Loucy (cell line): ENCODE measurements around the gene MYO1A.

Experiments
- H2AFZ ChIP-seq: fragments of 200-600 bp; sonication (generic); 2 replicates; pipeline ENCODE4 v1.6.0; 2016; ENCODE audit warnings: antibody characterized with exemption, mild to moderate bottlenecking, low read length, moderate library complexity
- H3F3A ChIP-seq: fragments of 200-600 bp; 2 replicates; pipeline ENCODE4 v1.6.0; 2016; ENCODE audit warnings: antibody characterized with exemption, low read depth, mild to moderate bottlenecking
- H3K27me3 ChIP-seq: fragments of 200-600 bp; sonication (generic); 2 replicates; pipeline ENCODE4 v1.6.1; 2014; ENCODE audit warnings: low read length, mild to moderate bottlenecking; ENCODE audit not compliant: insufficient read depth, poor library complexity, severe bottlenecking
- H3K36me3 ChIP-seq: fragments of 200-600 bp; sonication (generic); 2 replicates; pipeline ENCODE4 v1.6.1; 2016; ENCODE audit warnings: low read length; ENCODE audit not compliant: insufficient read depth
- H3K4me1 ChIP-seq: fragments of 200-600 bp; sonication (generic); 2 replicates; pipeline ENCODE4 v1.5.1; 2014; ENCODE audit warnings: low read length, mild to moderate bottlenecking; ENCODE audit not compliant: insufficient read depth, poor library complexity, severe bottlenecking
- H3K4me2 ChIP-seq: fragments of 200-600 bp; sonication (generic); 2 replicates; pipeline ENCODE4 v1.6.0; 2014; ENCODE audit warnings: antibody characterized with exemption, low read length, low read depth, mild to moderate bottlenecking; ENCODE audit not compliant: poor library complexity, severe bottlenecking
- H3K4me3 ChIP-seq: fragments of 200-600 bp; sonication (generic); 2 replicates; pipeline ENCODE4 v1.5.1; 2014; ENCODE audit warnings: low read length, mild to moderate bottlenecking, mixed read lengths; ENCODE audit not compliant: poor library complexity, severe bottlenecking
- H3K79me2 ChIP-seq: fragments of 200-600 bp; sonication (generic); 2 replicates; pipeline ENCODE4 v1.6.1; 2014; ENCODE audit warnings: low read length; ENCODE audit not compliant: insufficient read depth
- H3K9ac ChIP-seq: fragments of 200-600 bp; sonication (generic); 2 replicates; pipeline ENCODE4 v1.6.0; 2014; ENCODE audit warnings: mild to moderate bottlenecking, low read depth, low read length, moderate library complexity; ENCODE audit not compliant: poor library complexity, severe bottlenecking
- H3K9me2 ChIP-seq: fragments of 200-600 bp; sonication (generic); replicated peaks from 2 replicates; pipeline ENCODE4 v1.6.1; 2016; ENCODE audit warnings: low read depth, low read length, mixed read lengths
- H3K9me3 ChIP-seq: fragments of 200-600 bp; sonication (generic); 2 replicates; pipeline ENCODE4 v1.6.1; 2014; ENCODE audit warnings: mild to moderate bottlenecking, antibody characterized with exemption, low read length, low read depth; ENCODE audit not compliant: insufficient read depth
- H4K20me1 ChIP-seq: fragments of 200-600 bp; sonication (generic); 2 replicates; pipeline ENCODE4 v1.6.0; 2014; ENCODE audit warnings: antibody characterized with exemption, low read length, mild to moderate bottlenecking; ENCODE audit not compliant: insufficient read depth, poor library complexity, severe bottlenecking
- CTCF ChIP-seq: fragments of 200-600 bp; sonication (generic); conservative IDR thresholded peaks from 2 replicates; pipeline ENCODE4 v1.5.1; 2014; ENCODE audit warnings: mild to moderate bottlenecking, antibody characterized with exemption, low read length
- EZH2phosphoT487 ChIP-seq: fragments of 200-600 bp; IDR thresholded peaks from 2 replicates; pipeline ENCODE4 v1.6.1; 2018; ENCODE audit warnings: antibody characterized with exemption, mild to moderate bottlenecking, moderate library complexity, borderline replicate concordance

Gene MYO1A

GRCh38 chr12:57044468-57044867 lies 5.5 kb downstream of the MYO1A start:
- Histone ChIP-seq H4K20me1 (no peaks in the 10 kb centered on the region), H3K9me3 (no peaks in the 10 kb centered on the region), H3K79me2 (no peaks in the 10 kb centered on the region), H3K4me3 (no peak overlapping the region), H3K4me1 (peaks cover 25% of the 10 kb centered on the region), H3K27me3 (no peaks in the 10 kb centered on the region), H3K9ac (no peak overlapping the region), H3K4me2 (no peak overlapping the region), H2AFZ (no peak overlapping the region), H3F3A (no peaks in the 10 kb centered on the region), H3K9me2 (no peaks in the 10 kb centered on the region), H3K36me3 (no peaks in the 10 kb centered on the region)
- TF ChIP-seq CTCF (no peak), EZH2phosphoT487 (no peak)

GRCh38 chr12:57042695-57043094 lies 7.2 kb downstream of the MYO1A start:
- Histone ChIP-seq H3K27me3 (no peaks in the 10 kb centered on the region), H3K9me3 (no peaks in the 10 kb centered on the region), H3K79me2 (no peaks in the 10 kb centered on the region), H3K4me1 (peaks cover 10% of the 10 kb centered on the region), H3K9ac (no peak overlapping the region), H4K20me1 (no peaks in the 10 kb centered on the region), H3K4me2 (no peak overlapping the region), H2AFZ (no peak overlapping the region), H3F3A (no peaks in the 10 kb centered on the region), H3K9me2 (no peaks in the 10 kb centered on the region), H3K36me3 (no peaks in the 10 kb centered on the region), H3K4me3 (no peak overlapping the region)
- TF ChIP-seq CTCF (no peak), EZH2phosphoT487 (no peak)

- Histone ChIP-seq H3F3A (no peaks in the 10 kb centered on the region), H3K9me2 (no peaks in the 10 kb centered on the region), H3K4me2 (no peak overlapping the region)
Observed at GRCh38 chr12:57040750-57041149, 9.2 kb downstream of the MYO1A start.

More at GRCh38 chr12:57040750-57041149, 9.2 kb downstream of the MYO1A start:
- TF ChIP-seq CTCF: no peak
- no peak for TF ChIP-seq EZH2phosphoT487
- no peak overlapping the region for H3K4me3 ChIP-seq
- no peak overlapping the region for H3K9ac ChIP-seq
- no peaks in the 10 kb centered on the region for H4K20me1 ChIP-seq
- H3K9me3 ChIP-seq: no peaks in the 10 kb centered on the region
- no peaks in the 10 kb centered on the region for H3K4me1 ChIP-seq
- H3K36me3 ChIP-seq: no peaks in the 10 kb centered on the region
- H2AFZ ChIP-seq: no peak overlapping the region
- no peaks in the 10 kb centered on the region for H3K27me3 ChIP-seq
- no peaks in the 10 kb centered on the region for H3K79me2 ChIP-seq
